Activated CD8-positive, alpha-beta memory T cell treated with anti-CD3 and anti-CD28 coated beads, Interleukin-2, amount 50 U/mL, for 24 hours (primary cell): ENCODE measurements around the gene ADGRG3.
"Not testable (repeated sequence)": the region's sequence is repeated elsewhere in the genome, so short reads cannot be mapped to it uniquely, and the experiment has no call there.

Experiments
- DNase-seq: peaks from one replicate; pipeline ENCODE4 v3.0.0-alpha.2; 2020; ENCODE audit errors: extremely low read depth

The ADGRG3 gene

DNA sequence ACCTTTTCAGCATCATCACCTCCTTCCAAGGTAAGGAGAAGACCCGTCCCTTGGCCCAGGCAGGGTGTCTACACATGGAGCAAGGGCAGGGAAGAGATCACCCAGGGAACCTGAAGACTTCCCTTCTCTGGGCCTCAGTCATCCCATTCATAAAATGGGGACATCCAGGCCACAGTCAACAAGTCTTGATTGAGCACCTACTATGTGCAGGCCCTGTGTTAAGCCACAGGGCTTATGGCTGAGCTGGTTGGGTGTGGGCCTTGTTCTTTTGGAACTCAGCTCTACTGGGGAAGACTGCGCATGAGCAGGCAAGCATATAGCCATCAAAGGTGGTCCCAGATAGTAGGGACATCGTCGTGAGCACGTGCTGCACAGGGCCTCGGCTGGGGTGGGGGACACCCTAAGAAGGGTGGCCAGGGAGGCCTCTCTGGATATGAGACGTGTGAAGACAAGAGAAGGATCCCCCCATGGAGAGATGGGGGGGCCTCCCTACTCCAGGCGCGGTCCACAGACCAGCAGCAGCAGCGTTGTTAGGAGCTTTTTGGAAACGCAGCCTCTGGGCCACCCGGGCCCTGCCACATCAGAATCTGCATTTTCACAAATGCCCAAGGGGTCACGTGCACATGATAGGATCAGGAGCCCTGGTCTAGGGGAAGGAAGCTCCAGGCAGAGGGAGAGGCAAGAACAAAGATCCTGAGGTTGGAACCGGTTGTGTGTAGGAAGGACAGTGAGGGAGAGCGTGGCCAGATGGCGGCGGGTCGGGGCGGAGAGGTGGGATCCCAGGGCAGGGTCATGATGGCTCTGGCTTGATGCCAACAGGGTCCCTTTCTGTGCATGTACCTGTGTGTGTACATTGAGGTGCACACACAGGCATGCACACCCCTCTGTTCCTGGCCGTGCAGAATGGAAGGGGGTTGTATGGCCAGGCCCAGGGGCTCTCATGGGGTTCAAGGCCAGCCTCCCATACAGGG is 5.9 kb upstream of the ADGRG3 start:
- DNase-seq = no peak

DNA sequence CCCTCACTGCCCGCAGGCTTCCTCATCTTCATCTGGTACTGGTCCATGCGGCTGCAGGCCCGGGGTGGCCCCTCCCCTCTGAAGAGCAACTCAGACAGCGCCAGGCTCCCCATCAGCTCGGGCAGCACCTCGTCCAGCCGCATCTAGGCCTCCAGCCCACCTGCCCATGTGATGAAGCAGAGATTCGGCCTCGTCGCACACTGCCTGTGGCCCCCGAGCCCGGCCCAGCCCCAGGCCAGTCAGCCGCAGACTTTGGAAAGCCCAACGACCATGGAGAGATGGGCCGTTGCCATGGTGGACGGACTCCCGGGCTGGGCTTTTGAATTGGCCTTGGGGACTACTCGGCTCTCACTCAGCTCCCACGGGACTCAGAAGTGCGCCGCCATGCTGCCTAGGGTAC is 4.7 kb upstream of the ADGRG3 start:
- DNase-seq = no peak

DNA sequence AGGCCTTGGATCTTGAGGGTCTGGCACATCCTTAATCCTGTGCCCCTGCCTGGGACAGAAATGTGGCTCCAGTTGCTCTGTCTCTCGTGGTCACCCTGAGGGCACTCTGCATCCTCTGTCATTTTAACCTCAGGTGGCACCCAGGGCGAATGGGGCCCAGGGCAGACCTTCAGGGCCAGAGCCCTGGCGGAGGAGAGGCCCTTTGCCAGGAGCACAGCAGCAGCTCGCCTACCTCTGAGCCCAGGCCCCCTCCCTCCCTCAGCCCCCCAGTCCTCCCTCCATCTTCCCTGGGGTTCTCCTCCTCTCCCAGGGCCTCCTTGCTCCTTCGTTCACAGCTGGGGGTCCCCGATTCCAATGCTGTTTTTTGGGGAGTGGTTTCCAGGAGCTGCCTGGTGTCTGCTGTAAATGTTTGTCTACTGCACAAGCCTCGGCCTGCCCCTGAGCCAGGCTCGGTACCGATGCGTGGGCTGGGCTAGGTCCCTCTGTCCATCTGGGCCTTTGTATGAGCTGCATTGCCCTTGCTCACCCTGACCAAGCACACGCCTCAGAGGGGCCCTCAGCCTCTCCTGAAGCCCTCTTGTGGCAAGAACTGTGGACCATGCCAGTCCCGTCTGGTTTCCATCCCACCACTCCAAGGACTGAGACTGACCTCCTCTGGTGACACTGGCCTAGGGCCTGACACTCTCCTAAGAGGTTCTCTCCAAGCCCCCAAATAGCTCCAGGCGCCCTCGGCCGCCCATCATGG is 4.0 kb upstream of the ADGRG3 start:
- DNase-seq = no peak

DNA sequence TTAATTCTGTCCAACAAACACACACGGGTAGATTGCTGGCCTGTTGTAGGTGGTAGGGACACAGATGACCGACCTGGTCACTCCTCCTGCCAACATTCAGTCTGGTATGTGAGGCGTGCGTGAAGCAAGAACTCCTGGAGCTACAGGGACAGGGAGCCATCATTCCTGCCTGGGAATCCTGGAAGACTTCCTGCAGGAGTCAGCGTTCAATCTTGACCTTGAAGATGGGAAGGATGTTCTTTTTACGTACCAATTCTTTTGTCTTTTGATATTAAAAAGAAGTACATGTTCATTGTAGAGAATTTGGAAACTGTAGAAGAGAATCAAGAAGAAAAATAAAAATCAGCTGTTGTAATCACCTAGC is 3.5 kb upstream of the ADGRG3 start:
- DNase-seq = no peak

DNA sequence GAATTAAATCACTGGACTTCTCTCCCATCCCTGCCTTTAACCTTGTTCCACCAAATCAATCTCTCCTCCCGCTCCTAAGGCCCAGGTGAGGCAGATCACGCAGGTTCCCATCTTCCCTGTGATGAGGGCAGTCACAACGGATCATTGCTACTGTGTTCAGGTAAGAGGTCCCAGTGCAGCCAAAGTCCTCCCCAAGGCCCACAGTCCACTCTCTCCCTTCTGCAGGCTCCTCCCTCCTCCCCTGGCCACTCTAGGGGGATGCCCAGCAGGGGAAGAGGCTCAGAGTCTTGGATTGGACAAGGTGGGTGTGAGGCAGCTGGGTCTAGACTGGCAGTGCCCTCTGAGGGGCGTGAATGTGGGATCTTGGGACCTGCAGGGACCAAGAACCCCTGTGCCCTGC is 2.6 kb upstream of the ADGRG3 start:
- DNase-seq = no peak

DNA sequence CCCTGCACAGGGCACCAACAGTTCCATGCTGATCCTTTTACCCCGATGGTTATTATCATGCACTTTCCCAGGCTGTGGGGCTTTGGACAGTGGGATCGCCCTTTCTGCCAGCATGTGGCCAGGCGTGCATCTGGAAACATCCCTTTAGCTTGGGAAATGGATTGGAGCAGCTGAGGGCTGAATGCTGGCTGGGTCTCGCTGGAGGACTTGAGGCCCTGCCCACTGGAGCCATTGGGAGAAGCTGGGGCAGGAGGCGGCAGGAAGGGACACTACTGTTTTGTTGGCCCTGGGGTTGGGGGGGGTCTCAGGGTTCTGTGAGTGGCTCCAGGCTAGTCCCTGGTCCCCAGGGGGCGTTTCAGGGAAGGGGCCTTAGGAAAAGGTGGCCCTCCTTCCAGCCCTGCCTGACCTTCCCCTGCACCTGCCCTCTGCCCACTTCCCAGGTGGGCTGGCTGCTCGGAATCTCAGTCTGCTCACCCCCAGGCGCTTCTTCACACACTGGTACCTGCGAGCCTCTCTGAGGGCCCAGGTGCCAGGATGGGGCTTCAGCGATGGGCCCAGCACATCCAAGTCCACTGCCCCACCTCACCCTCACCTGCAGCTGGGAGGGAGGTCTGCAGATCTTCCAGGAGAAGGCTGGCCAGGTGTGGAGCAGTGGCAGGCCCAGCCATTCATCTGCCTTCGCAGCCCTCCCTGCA is 1.6 kb upstream of the ADGRG3 start:
- no peak for DNase-seq

DNA sequence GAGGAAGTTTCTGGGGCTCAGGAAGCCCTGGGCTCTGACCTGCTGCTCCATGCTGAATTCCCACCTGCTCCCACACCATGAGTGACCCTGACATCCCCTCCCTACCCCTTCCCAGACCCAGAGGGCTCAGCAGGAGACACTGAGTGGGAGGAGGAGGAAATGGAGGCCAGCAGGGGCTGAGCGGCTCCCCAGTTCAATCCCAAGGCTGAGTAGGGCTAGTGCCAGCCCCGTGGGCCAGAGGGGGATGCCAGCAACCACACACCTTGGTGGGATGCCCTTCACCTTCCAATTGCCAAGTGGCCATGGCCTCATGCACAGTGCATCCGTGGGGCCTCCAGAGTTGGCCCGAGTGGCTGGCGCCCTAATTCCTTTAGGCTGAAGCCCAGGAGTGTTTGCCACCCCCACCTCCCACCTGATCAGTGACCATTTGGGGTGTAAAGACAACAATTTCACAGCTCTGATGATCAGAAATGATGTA is 1.0 kb upstream of the ADGRG3 start:
- no peak for DNase-seq

DNA sequence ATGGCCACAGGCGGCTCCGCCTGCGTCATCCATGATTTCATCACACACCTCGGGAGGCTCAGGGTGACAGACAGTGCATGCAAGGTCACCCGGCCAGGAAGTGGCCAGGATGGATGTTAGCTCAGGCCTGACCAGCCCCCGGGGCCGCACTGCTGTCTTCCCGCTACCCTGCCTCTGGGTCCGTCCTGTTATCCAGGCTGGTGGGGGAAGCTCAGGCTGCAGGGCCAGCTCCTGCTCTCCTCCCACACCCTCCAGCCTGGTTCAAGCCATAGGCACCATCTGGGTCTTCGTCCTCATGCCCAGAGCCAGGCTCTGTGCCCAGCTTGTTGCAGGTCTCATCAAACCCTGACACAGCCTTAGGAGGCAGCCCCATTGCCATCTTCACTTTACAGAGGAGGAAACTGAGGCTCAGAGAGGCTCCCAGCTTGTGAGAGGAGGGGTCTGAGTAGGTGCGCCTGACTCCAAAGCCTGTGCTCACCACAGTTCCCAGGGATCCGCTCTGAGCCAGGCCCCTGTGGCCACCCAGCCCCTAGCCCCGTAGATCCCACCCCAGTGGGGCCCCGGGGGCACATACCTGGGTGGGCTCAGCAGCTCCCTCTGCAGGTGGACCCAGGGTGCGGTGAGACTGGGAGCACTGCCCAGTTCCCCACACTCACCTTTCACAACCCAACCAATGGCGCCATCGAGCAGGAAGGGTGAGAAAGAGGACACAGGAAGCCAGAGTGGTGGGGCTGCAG is 412 bp upstream of the ADGRG3 start:
- DNase-seq = no peak

DNA sequence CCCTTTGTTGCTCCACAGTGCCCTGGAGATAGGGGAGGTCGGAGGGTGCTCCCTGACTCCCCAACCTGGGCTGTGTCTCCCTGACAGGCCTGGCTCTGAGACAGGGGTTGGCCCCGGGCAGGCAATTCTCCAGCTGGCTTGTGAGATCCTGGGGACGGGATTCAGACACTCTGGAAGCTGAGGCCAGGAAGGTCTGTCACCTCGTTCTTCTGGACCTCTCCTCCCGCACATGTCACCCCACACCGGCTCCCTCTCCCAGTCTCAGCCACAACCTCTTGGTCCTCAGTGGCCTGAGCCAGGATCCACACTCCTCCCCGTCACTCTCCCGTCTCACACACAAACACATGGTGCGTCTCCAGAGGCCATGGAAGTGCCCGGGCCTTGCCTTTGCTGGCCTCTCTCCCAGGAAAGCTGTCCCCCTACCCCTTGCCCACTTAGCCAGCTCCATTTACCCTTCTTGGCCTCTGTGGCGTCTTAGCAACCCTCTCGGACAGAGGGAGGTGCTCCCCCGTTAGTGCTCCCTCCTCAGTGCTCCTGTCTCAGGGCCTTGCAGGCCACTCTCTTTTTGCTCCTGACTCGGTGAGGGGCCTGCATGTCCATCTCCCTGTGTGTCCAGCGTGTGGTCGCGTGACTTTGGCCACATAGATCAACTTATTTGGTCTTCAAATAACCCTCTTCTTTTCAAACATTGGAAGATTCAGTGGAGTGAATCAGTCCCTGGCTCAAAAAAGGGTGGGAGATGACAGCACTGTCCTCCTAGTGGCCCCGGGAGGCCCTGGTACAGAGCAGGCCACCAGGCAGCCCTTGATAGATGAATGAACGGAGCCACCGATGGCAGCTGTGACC is 747 bp downstream of the ADGRG3 start:
- DNase-seq = no peak

DNA sequence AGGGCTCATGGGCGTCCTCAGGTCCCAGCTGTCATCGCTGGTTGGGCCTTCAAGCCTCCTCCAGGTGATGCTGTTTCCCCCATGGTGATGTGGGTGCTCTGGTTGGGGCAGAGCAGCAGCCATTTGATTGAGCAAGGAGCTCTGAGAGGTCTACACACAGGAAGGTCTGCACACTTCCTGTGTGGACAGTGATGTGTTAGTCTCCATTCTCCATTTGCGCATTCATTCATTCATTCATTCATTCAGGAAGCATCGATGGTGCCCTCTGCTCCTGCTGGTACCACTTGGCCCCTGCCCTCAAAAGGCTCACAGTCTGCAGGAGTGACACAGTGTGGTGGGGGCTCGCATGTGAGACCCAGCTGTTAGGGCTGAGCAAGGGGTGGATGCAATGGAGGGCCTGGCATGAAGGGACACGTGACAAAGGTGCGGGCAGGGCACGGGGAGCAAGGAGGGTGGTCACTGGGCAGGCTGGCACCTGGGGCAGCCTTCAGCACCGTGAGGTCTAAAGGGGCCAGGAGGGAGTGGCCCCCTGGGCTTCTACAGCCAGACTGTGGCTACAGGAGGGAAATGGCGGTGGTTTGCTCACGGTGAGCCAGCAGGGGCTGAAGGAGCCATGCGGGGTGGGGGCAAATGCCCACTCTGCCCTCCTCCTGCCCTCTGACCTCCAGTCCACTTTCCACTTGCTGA is 1.5 kb downstream of the ADGRG3 start:
- DNase-seq = no peak

DNA sequence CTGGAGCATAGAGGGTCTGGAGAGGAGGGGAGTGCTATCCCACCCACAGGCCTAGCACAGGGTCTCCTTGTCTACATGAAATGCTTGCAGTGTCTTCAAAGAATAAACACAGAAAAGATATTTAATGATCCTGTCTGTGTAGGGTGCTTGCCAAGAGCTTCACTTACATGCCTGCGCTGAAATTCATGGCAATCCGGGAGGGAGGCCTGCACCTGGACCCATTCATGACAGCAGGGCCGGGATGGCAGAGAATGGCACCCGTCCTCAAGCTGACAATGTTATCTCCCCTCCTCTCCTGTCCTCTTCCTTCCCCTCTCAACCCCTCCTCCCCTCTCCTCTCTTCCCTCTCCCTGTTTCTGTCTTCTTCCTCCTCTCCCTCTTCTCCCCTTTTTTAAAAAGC is 2.1 kb downstream of the ADGRG3 start:
- DNase-seq = no peak

DNA sequence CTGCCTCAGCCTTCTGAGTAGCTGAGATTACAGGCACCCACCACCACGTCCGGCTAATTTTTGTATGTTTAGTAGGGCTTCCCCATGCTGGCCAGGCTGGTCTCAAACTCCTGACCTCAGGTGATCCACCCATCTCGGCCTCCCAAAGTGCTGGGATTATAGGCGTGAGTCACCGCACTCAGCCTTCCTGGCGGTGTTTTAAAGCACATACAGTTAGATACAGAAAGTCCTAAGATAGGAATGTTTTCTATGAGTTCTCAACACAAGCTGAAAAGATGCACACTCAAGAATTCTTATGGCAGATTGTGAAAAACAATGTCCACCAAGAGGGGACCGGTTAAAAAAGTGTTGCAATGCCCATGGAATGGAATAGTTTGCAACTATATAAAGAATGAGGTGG is 3.3 kb downstream of the ADGRG3 start:
- not testable (repeated sequence) for DNase-seq

DNA sequence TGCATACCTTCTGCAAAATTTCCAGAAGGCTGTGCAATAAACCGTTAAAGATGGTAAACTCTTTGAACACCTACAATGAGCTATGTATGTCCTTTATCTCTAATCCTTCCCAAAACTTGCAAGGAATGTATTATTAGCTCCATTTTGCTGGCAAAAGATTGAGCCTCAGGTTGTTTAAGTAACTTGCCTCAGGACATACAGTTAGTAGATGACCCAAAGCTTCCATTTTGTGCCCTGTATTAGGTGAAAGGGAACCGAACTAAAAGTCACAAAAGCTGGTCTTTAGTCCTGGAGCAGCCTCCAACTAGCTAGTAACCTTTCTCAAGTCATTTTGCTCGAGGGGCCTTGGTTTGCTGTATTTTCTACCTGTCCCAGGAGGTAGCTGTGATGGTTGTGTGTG is 4.3 kb downstream of the ADGRG3 start:
- DNase-seq = no peak

DNA sequence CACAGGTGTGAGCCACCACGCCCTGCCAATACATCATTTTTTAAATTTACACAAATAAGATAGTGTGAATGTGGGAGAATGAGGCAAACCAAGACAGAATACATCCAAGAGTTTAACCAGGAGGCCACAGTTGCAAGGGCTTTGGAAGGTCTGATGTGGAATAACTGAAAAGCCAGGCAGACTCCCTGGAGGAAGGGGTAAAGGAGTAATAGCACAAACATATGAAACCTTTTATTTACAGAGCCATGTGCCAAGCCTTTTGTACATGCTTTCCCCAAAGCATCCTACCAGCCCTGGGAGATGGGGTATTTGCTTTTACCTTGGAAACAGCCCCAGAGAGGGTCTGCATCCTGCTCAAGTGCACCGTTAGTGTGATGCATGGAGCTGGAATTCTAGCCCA is 4.7 kb downstream of the ADGRG3 start:
- no peak for DNase-seq

DNA sequence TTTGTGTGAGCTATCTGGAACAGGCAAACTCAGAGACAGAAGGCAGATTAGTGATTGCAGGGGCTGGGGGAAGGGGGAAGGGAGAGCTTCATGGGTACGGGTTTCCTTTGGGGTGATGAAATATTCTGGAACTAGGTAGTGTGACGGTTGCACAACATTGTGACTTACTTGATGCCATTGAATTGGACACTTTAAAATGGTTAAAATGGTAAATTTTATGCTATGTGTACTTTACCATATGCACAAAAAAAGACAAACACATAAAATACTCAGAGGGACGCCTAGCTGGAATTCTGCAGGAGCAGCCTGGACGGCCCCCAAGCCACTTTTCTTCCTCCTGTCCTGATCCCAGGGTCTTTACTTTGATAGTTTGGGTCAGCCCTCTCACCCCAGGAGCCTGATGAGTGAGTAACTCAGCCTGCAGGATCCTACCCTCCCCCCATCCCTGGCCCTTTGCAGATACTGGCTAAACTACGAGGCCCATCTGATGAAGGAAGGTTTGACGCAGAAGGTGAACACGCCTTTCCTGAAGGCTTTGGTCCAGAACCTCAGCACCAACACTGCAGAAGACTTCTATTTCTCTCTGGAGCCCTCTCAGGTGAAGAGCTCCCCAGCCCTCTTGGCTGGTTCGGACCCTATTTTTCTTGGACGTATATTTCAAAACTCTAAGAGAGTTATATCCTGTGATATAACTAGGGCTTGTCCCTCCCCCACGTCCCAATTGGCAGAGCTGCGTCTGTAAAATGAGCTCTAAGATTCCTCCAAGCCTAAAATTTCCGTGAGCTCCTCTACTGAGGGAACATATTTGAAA is 7.8 kb downstream of the ADGRG3 start:
- DNase-seq = no peak

DNA sequence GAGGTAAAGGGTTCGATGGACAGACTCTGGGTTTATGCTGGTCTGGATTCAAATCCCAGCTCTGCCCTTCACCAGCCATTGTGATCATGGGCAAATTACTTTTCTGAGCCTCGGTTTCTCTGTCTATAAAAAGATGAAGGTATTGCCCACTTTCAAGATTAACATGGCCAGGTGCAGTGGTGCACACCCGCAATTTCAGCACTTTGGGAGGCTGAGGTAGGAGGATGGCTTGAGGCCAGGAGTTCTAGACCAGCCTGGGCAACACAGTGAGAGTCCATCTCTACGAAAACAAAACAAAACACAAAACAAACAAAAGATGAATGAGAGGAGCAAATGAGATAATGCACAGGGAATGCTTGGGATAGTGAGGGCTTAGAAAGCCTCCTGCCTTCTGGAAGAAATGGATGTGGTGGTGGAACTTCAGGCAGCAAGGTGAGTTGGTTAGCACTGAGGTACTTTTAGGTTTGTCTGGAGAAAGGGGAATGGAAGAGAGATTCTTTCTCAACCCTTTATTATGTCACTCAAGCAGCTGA is 8.5 kb downstream of the ADGRG3 start:
- no peak for DNase-seq

DNA sequence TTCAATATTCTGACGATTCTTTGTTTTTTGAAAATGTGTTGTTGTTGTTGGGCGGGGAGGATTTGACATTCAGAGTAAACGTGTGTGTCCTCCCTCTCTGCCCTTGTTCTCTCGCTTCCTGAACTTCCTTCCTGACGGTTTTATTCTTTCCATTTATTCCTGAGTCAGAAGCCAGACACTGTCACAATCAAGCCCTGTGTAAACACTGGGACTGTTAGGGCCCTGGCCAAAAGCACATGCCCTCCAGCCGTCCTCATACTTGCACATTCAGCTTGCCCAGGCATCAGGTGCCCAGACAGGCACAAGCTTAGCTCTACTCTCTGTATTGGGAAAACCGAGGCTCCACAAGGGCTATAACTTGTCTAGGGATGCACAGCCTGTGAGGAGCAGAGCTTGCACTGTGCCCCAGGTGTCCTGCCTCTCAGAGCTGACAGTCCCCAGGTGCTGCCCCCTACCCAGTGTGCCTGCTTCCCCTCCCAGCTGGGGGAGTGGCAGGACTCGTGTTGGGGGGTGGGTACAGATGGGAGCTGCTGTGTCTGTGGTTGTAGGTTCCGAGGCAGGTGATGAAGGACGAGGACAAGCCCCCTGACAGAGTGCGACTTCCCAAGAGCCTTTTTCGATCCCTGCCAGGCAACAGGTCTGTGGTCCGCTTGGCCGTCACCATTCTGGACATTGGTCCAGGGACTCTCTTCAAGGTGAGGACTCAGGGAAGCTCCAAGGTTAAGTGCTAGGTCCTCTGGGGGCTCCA is 9.7 kb downstream of the ADGRG3 start:
- no peak for DNase-seq

DNA sequence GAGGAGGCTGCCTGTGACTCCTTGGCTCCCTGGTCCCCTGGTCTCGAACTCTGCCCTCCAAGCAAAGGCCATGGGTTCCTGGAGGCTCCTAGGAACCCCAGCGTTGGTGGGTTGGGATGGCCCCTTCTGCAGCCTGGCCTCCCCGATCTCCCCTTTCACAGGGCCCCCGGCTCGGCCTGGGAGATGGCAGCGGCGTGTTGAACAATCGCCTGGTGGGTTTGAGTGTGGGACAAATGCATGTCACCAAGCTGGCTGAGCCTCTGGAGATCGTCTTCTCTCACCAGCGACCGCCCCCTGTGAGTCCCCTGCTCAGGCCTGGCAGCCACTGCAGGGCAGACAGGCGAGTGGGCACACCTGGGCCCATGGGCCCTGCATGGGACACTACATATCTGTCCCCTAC is 10.9 kb downstream of the ADGRG3 start:
- no peak for DNase-seq
